Measurements from ENCODE around the gene ABCG8.

Gene ABCG8

DNA sequence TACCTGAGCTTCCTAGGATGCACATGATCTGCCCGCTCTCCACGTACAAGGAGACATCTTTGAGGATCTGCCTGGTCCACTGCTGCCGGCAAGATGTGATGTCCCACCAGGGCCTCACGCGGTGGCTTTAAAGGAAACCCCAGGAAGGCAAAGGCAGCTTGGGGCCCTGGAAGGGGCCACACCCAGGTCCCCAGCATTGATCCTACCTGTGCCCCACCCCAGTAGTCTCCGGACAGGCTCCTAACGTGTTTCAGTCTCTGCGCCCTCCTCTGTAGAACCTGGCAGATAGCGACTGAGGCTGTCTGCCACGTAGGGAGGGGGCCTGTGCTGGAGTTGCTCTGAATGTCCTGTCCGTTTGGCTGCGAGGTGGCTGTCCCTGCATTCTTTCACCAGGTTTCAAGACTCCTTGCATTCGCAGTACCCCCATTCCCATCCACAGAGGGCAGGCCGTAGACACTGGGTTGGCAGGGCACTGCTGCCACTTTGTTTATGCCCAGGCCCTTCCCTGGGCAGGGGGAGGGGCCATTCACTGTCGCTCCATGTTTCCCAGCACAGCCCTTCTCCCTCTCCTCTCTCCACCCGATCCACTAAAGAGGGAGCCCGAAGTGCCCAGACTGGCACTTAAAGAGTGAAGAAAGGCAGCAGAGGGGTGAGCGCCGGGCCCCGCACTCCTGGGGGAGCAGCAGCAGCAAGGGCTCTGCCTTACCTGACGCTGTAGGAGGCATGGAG, 776 bp upstream of the ABCG8 start:
- H3K4me3 Mint-ChIP-seq, result no peak overlapping the region
- H3K9me3 Mint-ChIP-seq, result no peaks in the 10 kb centered on the region
- H3K36me3 Mint-ChIP-seq (ENCODE audit: low read depth), result no peaks in the 10 kb centered on the region
- H3K27me3 Mint-ChIP-seq (ENCODE audit: low read depth), result no peaks in the 10 kb centered on the region
- no peak for DNase-seq (ENCODE audit: low spot score)
- H3K4me1 Mint-ChIP-seq (ENCODE audit: low read depth), result no peaks in the 10 kb centered on the region
- no peak overlapping the region for H3K27ac Mint-ChIP-seq

GRCh38 chr2:43839776-43840564, 1.2 kb downstream of the ABCG8 start:
- H3K27me3 Mint-ChIP-seq (ENCODE audit: low read depth), result no peaks in the 10 kb centered on the region
- no peak for DNase-seq (ENCODE audit: low spot score)
- H3K4me3 Mint-ChIP-seq, result no peak overlapping the region
- no peaks in the 10 kb centered on the region for H3K36me3 Mint-ChIP-seq (ENCODE audit: low read depth)
- no peaks in the 10 kb centered on the region for H3K9me3 Mint-ChIP-seq
- no peaks in the 10 kb centered on the region for H3K4me1 Mint-ChIP-seq (ENCODE audit: low read depth)
- no peak overlapping the region for H3K27ac Mint-ChIP-seq

DNA sequence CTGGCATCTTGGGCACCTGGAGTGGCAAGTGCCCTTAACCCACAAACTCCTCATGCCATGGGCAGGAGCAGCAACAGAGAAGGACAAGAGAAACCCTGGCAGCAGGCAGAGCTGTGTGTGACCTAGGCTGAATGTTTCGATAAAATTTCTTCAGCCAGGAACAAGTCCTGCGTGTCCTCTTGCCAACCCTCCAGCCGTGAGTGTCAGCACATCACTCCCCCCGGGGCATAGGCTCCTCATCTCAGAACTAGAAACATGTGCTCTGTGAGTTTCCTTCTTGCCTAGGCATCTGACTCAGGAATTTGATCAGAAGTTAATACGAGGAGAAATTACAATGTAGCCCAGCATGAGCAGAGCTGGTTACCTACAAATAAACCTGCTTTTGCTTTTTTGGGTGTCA, 2.2 kb downstream of the ABCG8 start:
- no peaks in the 10 kb centered on the region for H3K36me3 Mint-ChIP-seq (ENCODE audit: low read depth)
- H3K4me3 Mint-ChIP-seq, result no peak overlapping the region
- no peak overlapping the region for H3K27ac Mint-ChIP-seq
- no peaks in the 10 kb centered on the region for H3K4me1 Mint-ChIP-seq (ENCODE audit: low read depth)
- DNase-seq (ENCODE audit: low spot score), result no peak
- no peaks in the 10 kb centered on the region for H3K27me3 Mint-ChIP-seq (ENCODE audit: low read depth)
- H3K9me3 Mint-ChIP-seq, result no peaks in the 10 kb centered on the region

GRCh38 chr2:43841949-43842865, 3.4 kb downstream of the ABCG8 start:
- no peaks in the 10 kb centered on the region for H3K4me1 Mint-ChIP-seq (ENCODE audit: low read depth)
- H3K27me3 Mint-ChIP-seq (ENCODE audit: low read depth), result no peaks in the 10 kb centered on the region
- no peak overlapping the region for H3K4me3 Mint-ChIP-seq
- no peaks in the 10 kb centered on the region for H3K36me3 Mint-ChIP-seq (ENCODE audit: low read depth)
- DNase-seq (ENCODE audit: low spot score), result no peak
- H3K27ac Mint-ChIP-seq, result no peak overlapping the region
- no peaks in the 10 kb centered on the region for H3K9me3 Mint-ChIP-seq

- H3K27ac Mint-ChIP-seq, result no peak overlapping the region
- no peak overlapping the region for H3K4me3 Mint-ChIP-seq
- no peak for DNase-seq (ENCODE audit: low spot score)
- H3K9me3 Mint-ChIP-seq, result no peaks in the 10 kb centered on the region
- H3K4me1 Mint-ChIP-seq (ENCODE audit: low read depth), result no peaks in the 10 kb centered on the region
- no peaks in the 10 kb centered on the region for H3K36me3 Mint-ChIP-seq (ENCODE audit: low read depth)
- no peaks in the 10 kb centered on the region for H3K27me3 Mint-ChIP-seq (ENCODE audit: low read depth)
Measured at GRCh38 chr2:43842866-43843226, 4.1 kb downstream of the ABCG8 start.

GRCh38 chr2:43845181-43845580, 6.4 kb downstream of the ABCG8 start:
- Mint-ChIP-seq H3K9me3 (no peaks in the 10 kb centered on the region), H3K4me3 (no peak overlapping the region), H3K36me3 (ENCODE audit: low read depth) (no peaks in the 10 kb centered on the region), H3K27ac (no peak overlapping the region), H3K27me3 (ENCODE audit: low read depth) (no peaks in the 10 kb centered on the region), H3K4me1 (ENCODE audit: low read depth) (no peaks in the 10 kb centered on the region)
- no peak for DNase-seq (ENCODE audit: low spot score)

- no peaks in the 10 kb centered on the region for H3K9me3 Mint-ChIP-seq
- no peaks in the 10 kb centered on the region for H3K4me1 Mint-ChIP-seq (ENCODE audit: low read depth)
- no peaks in the 10 kb centered on the region for H3K27me3 Mint-ChIP-seq (ENCODE audit: low read depth)
- H3K27ac Mint-ChIP-seq, result no peak overlapping the region
- no peak overlapping the region for H3K4me3 Mint-ChIP-seq
- no peak for DNase-seq (ENCODE audit: low spot score)
- no peaks in the 10 kb centered on the region for H3K36me3 Mint-ChIP-seq (ENCODE audit: low read depth)
Measured at GRCh38 chr2:43846140-43846793, 7.5 kb downstream of the ABCG8 start.

DNA sequence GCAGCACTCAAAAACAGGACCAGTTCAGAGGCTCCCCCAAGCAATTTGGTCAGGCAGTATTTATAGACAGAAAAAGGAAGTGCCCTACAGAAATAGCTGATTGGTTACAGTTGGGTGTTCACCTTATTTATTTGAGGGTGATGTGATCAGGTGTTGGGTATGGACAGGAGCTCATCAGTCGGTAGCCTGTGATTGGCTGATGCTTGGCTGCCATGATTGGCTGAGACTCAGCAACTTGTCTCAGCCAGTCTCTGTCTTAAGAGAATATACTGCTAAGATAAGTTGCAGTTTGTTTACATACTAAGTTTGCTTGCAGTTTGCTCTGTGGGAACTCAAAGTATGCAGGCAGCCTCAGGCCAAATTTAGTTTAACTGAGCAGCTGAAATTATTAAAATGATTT, 9.4 kb downstream of the ABCG8 start:
- no peak overlapping the region for H3K27ac Mint-ChIP-seq

GRCh38 chr2:43851011-43851980, 12.5 kb downstream of the ABCG8 start:
- Mint-ChIP-seq H3K27me3 (ENCODE audit: low read depth) (peaks cover 4% of the 10 kb centered on the region), H3K27ac (no peak overlapping the region), H3K4me1 (ENCODE audit: low read depth) (no peaks in the 10 kb centered on the region)

More for the DNA sequence above, 9.4 kb downstream of the ABCG8 start:
- Mint-ChIP-seq H3K36me3 (ENCODE audit: low read depth) (no peaks in the 10 kb centered on the region), H3K4me3 (no peak overlapping the region), H3K4me1 (ENCODE audit: low read depth) (no peaks in the 10 kb centered on the region), H3K27me3 (ENCODE audit: low read depth) (no peaks in the 10 kb centered on the region), H3K9me3 (no peaks in the 10 kb centered on the region)
- no peak for DNase-seq (ENCODE audit: low spot score)

DNA sequence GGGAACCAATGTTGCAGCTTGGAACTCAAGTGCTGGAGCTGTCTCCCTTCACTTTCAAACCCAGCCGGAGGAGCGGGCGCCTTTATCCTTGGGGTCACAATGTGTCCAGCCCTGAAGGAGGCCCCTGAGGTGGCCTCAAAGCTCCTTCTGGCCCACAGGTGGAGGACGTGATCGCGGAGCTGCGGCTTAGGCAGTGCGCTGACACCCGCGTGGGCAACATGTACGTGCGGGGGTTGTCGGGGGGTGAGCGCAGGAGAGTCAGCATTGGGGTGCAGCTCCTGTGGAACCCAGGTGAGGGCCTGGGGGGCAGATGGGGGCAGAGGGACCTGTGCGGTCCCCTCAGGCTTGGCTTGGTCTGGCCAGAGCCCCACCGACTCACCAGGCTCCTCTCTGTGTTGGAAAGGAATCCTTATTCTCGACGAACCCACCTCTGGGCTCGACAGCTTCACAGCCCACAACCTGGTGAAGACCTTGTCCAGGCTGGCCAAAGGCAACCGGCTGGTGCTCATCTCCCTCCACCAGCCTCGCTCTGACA, 13.5 kb downstream of the ABCG8 start:
- Mint-ChIP-seq H3K4me1 (ENCODE audit: low read depth) (no peaks in the 10 kb centered on the region), H3K4me3 (no peak overlapping the region), H3K27ac (no peak overlapping the region), H3K27me3 (ENCODE audit: low read depth) (peaks cover 10% of the 10 kb centered on the region), H3K9me3 (no peaks in the 10 kb centered on the region), H3K36me3 (ENCODE audit: low read depth) (no peaks in the 10 kb centered on the region)
- no peak for DNase-seq (ENCODE audit: low spot score)

More at GRCh38 chr2:43851011-43851980, 12.5 kb downstream of the ABCG8 start:
- no peaks in the 10 kb centered on the region for H3K36me3 Mint-ChIP-seq (ENCODE audit: low read depth)
- no peak overlapping the region for H3K4me3 Mint-ChIP-seq
- no peaks in the 10 kb centered on the region for H3K9me3 Mint-ChIP-seq
- no peak for DNase-seq (ENCODE audit: low spot score)

GRCh38 chr2:43853141-43854081, 14.6 kb downstream of the ABCG8 start:
- peaks cover 12% of the 10 kb centered on the region for H3K27me3 Mint-ChIP-seq (ENCODE audit: low read depth)

DNA sequence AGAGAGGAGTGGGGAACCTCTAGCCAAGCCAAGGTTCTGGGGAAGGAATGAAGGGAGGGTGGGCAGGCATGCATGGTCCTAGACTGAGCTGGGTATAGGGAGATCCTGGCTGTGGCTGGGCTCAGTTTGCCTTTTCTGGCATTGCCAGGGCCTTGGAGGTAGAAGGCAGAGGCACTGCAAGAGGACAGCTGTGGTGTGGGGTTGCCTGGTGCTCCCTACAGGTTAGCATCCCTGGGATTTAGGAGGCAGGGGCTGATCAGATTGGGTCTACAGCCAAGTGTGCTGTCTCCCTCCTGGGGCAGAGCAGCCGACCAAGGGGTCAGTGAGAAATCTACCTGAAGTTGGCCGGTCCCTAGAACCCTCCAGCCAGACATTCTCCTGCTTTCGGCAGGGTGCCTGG, 15.9 kb downstream of the ABCG8 start:
- H3K36me3 Mint-ChIP-seq (ENCODE audit: low read depth), result no peaks in the 10 kb centered on the region
- no peaks in the 10 kb centered on the region for H3K9me3 Mint-ChIP-seq
- no peak for DNase-seq (ENCODE audit: low spot score)
- H3K4me1 Mint-ChIP-seq (ENCODE audit: low read depth), result no peaks in the 10 kb centered on the region
- no peak overlapping the region for H3K4me3 Mint-ChIP-seq
- no peak overlapping the region for H3K27ac Mint-ChIP-seq
- H3K27me3 Mint-ChIP-seq (ENCODE audit: low read depth), result peaks cover 16% of the 10 kb centered on the region

More at GRCh38 chr2:43853141-43854081, 14.6 kb downstream of the ABCG8 start:
- Mint-ChIP-seq H3K9me3 (no peaks in the 10 kb centered on the region), H3K4me1 (ENCODE audit: low read depth) (no peaks in the 10 kb centered on the region), H3K4me3 (no peak overlapping the region), H3K27ac (no peak overlapping the region), H3K36me3 (ENCODE audit: low read depth) (no peaks in the 10 kb centered on the region)
- no peak for DNase-seq (ENCODE audit: low spot score)

Data from T-helper 2 cell treated with Interferon-gamma antibody and Interleukin-4, amounts not matched to agents 5 μg/mL and 100 μg/mL, for 36 hours (primary cell).